LNCaP clone FGC (cell line): ENCODE results near the gene CENPP.

Experiments used
- DNase-seq: peaks from one replicate; pipeline ENCODE4 v3.0.0-alpha.2; 2011; ENCODE audit warnings: low read depth
- H3K4me3 ChIP-seq: 2 replicates; pipeline ENCODE4 v1.5.1; 2011; ENCODE audit warnings: mild to moderate bottlenecking, low read depth, low read length, control low read depth
- CTCF ChIP-seq: IDR thresholded peaks from 2 replicates; pipeline ENCODE4 v1.5.1; 2012; ENCODE audit warnings: mild to moderate bottlenecking; ENCODE audit not compliant: control insufficient read depth, insufficient read depth; ENCODE audit errors: extremely low read depth

CENPP gene

GRCh38 chr9:92402360-92402759, 76.6 kb downstream of the CENPP start:
- H3K4me3 ChIP-seq = no peak overlapping the region
- DNase-seq = no peak
- no peak for TF ChIP-seq CTCF

GRCh38 chr9:92402826-92403745, 77.3 kb downstream of the CENPP start:
- H3K4me3 ChIP-seq = no peak overlapping the region
- no peak for TF ChIP-seq CTCF
- no peak for DNase-seq

GRCh38 chr9:92404042-92404836, 78.5 kb downstream of the CENPP start, which contains the start of gene OGN:
OGN (minus strand) TSS chr9:92404578; CDS start chr9:92403407, 1,171 bp downstream.
- no peak for DNase-seq
- no peak for TF ChIP-seq CTCF
- H3K4me3 ChIP-seq = no peak within 1 kb of the TSS

GRCh38 chr9:92405818-92406217, 80.1 kb downstream of the CENPP start:
- no peak overlapping the region for H3K4me3 ChIP-seq
- TF ChIP-seq CTCF = no peak
- no peak for DNase-seq

GRCh38 chr9:92406477-92406876, 80.7 kb downstream of the CENPP start:
- H3K4me3 ChIP-seq = no peak overlapping the region
- TF ChIP-seq CTCF = no peak
- DNase-seq = no peak

- H3K4me3 ChIP-seq = no peak overlapping the region
- no peak for DNase-seq
- no peak for TF ChIP-seq CTCF
These were observed 82.1 kb downstream of the CENPP start for GRCh38 chr9:92407818-92408217.
